ENCODE data around the gene PELI2.

GRCh38 chr14:56124327-56124726 is 6.1 kb downstream of the PELI2 start:
- no peak for TF ChIP-seq CTCF (IDR thresholded peaks at IDR 0.05)
- no peak for TF ChIP-seq ZFX (IDR thresholded peaks at IDR 0.05; ENCODE audit: borderline replicate concordance)

Measured in 22Rv1 (cell line).